GM19438 (cell line): ENCODE measurements around the gene PIAS1.
"Not testable (repeated sequence)": the region's sequence is repeated elsewhere in the genome, so short reads cannot be mapped to it uniquely, and the experiment has no call there.

Source experiments
- ATAC-seq: cut with Tn5 transposase; IDR thresholded peaks from one replicate; pipeline ENCODE4 v1.9.1; 2021; ENCODE audit warnings: low read depth; ENCODE audit not compliant: unreplicated experiment

The PIAS1 gene

GRCh38 chr15:68200016-68200861, 146.1 kb downstream of the PIAS1 start:
- ATAC-seq, result no peak

- no peak for ATAC-seq
Measured at GRCh38 chr15:68201153-68201878, 147.2 kb downstream of the PIAS1 start.

GRCh38 chr15:68201879-68202261, 147.8 kb downstream of the PIAS1 start:
- ATAC-seq, result no peak

GRCh38 chr15:68202994-68203393, 148.9 kb downstream of the PIAS1 start:
- ATAC-seq, result not testable (repeated sequence)

GRCh38 chr15:68203486-68203885, 149.4 kb downstream of the PIAS1 start:
- ATAC-seq, result no peak

GRCh38 chr15:68203956-68204355, 149.8 kb downstream of the PIAS1 start:
- ATAC-seq, result no peak

- no peak for ATAC-seq
Measured at GRCh38 chr15:68204361-68204760, 150.2 kb downstream of the PIAS1 start.

GRCh38 chr15:68204776-68205557, 150.9 kb downstream of the PIAS1 start, which contains the start of gene CALML4:
CALML4 (minus strand) TSS chr15:68205332; CDS start chr15:68205247, 85 bp downstream.
- ATAC-seq, result no peak

- no peak for ATAC-seq
Measured at GRCh38 chr15:68205558-68205944, 151.4 kb downstream of the PIAS1 start.

- no peak for ATAC-seq
Measured at GRCh38 chr15:68205954-68206539, 151.9 kb downstream of the PIAS1 start.

GRCh38 chr15:68206711-68207151, 152.6 kb downstream of the PIAS1 start:
- no peak for ATAC-seq

- no peak for ATAC-seq
Measured at GRCh38 chr15:68207176-68207935, 153.2 kb downstream of the PIAS1 start.

- ATAC-seq, result no peak
Measured at GRCh38 chr15:68208136-68208535, 154.0 kb downstream of the PIAS1 start.

- no peak for ATAC-seq
Measured at GRCh38 chr15:68208636-68209240, 154.6 kb downstream of the PIAS1 start.

GRCh38 chr15:68209272-68209671, 155.2 kb downstream of the PIAS1 start:
- no peak for ATAC-seq

- peak; percentile 50 for ATAC-seq
Measured at GRCh38 chr15:68209735-68210408, 155.8 kb downstream of the PIAS1 start.

GRCh38 chr15:68210409-68210756, 156.3 kb downstream of the PIAS1 start:
- no peak for ATAC-seq

- ATAC-seq, result no peak
Measured at GRCh38 chr15:68210821-68211655, 156.9 kb downstream of the PIAS1 start.
